HG02759 (cell line): ENCODE data around the gene PTCRA.
A peak's percentile ranks its signal among the peaks of the same experiment; 100 is the strongest.
"Not testable (repeated sequence)": the region's sequence is repeated elsewhere in the genome, so short reads cannot be mapped to it uniquely, and the experiment has no call there.

Experiments used
- ATAC-seq: cut with Tn5 transposase; IDR thresholded peaks from one replicate; pipeline ENCODE4 v1.9.1; 2021; ENCODE audit warnings: mild to moderate bottlenecking, moderate library complexity; ENCODE audit not compliant: unreplicated experiment

Gene PTCRA

GRCh38 chr6:42902429-42903263 lies 13.2 kb upstream of the PTCRA start:
- ATAC-seq, result not testable (repeated sequence)

DNA sequence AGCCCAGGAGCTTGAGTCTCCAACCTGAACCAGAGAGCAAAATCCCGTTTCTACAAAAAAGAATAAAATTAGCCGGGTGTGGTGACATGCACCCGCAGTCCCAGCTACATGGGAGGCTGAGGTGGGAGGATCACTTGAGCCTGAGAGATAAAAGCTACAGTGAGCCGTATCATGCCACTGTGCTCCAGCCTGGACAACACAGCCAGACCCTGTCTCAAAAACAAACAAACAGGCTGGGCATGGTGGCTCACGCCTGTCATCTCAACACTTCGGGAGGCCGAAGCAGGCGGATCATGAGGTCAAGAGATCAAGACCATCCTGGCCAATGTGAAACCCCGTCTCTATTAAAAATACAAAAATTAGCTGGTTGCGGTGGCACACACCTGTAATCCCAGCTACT lies 11.4 kb upstream of the PTCRA start:
- no peak for ATAC-seq

GRCh38 chr6:42907336-42907735 lies 8.5 kb upstream of the PTCRA start:
- ATAC-seq, result no peak

DNA sequence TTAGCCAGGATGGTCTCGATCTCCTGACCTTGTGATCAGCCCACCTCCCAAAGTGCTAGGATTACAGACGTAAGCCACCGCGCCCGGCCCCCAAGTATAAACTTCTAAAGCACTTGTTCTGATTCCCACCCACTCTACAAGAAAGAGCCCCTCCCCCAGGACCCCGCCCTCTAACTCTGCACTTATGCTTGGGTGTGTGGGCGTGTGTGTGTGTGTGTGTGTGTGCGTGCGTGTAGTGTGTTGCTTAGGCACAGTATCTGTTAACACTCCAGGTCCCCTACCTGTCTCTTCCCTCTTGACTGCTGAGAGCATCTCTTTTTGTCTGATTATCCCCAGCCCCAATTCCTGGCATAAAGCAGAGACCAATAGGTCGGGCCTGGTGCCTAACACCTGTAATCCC lies 6.0 kb upstream of the PTCRA start:
- ATAC-seq, result no peak

DNA sequence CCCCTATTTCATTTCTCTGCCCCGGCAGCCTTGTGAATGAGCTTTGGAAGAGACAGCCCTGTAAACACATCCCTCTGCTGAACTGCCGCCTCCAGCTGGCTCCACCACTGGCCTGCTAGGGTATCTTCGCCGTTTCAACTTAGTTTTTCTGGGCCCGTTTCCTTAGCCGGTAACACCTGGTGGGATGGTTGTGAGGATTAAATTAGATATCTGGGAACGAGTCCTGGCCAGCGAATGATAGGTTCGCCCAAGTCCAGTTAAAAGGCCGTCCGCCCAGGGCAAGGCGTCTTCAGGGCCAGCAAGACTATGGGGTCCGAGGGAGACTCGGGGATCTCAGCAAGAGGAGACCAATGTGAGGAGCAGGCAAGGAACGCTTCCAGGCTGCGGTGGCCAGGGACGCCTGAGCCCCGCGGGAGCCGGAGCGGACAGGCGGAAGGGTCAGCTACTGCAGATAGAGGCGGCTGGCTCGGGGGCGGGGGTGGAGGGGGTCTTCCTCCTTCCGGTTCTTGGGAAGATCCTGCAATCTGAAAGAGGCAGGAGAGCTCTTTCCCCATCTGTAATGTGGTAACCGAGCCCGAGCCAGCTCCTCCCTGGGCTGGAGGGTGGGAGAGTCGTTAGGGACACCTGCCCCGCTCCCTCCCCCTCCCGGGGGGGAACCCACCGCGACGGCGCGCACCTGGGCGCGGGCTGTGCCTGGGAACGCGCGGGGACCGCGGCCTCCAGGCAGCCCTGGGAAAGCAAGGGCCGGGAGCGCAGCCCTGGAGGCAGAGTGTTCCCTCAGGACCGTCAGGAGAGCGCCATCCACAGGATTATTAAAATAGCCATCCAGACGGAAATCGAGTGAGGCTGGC lies 4.5 kb upstream of the PTCRA start:
- ATAC-seq, result no peak

- ATAC-seq, result no peak
Observed at GRCh38 chr6:42914546-42914945, 1.3 kb upstream of the PTCRA start.

- no peak for ATAC-seq
Observed at GRCh38 chr6:42916288-42916687, 435 bp downstream of the PTCRA start.

- no peak for ATAC-seq
Observed at GRCh38 chr6:42921801-42922200, 5.9 kb downstream of the PTCRA start.

DNA sequence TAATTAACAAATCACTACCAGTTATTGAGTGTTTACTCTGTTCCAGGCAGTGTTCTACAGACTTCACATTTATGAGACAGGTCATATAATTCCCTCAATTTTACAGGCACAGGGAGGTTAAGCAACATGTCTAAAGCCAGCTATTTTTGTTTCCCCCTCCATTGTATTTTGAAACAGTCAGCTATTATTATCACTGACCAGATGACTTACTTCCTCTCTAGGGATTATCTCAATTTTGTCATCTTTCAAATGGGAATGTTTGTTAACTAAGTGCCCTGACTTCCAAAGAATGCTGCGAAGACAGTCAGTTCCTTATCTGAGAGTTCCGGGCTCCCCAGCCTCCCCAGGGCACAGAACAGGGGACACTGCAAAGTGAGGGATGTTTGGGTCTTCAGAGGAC lies 7.8 kb downstream of the PTCRA start:
- no peak for ATAC-seq

DNA sequence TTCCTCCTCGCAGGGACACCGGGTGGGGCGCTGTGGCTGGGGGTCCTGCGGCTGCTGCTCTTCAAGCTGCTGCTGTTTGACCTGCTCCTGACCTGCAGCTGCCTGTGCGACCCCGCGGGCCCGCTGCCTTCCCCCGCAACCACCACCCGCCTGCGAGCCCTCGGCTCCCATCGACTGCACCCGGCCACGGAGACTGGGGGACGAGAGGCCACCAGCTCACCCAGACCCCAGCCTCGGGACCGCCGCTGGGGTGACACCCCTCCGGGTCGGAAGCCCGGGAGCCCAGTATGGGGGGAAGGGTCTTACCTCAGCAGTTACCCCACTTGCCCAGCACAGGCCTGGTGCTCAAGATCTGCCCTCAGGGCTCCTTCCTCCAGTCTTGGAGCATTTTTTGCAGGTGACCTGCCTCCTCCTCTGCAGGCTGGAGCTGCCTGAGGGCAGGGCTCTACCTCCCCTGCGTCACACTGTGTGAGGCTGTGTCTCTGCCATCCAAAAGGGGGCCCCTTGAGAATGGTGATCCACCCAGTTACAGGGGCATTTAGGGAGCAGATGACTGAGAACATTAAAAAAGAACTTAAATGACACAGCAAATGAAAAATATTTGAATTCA lies 9.5 kb downstream of the PTCRA start:
- ATAC-seq, result no peak

- ATAC-seq, result peak; percentile 81
Observed at GRCh38 chr6:42928986-42929820, 13.3 kb downstream of the PTCRA start, which contains the start of gene CNPY3. TSS of gene CNPY3 (plus strand) at chr6:42929480. CDS start at chr6:42929571, 91 bp downstream.

- ATAC-seq, result peak; percentile 50
Observed at GRCh38 chr6:42929821-42930360, 14.0 kb downstream of the PTCRA start.

- ATAC-seq, result no peak
Observed at GRCh38 chr6:42932412-42932811, 16.6 kb downstream of the PTCRA start.

- no peak for ATAC-seq
Observed at GRCh38 chr6:42933205-42933604, 17.4 kb downstream of the PTCRA start.

DNA sequence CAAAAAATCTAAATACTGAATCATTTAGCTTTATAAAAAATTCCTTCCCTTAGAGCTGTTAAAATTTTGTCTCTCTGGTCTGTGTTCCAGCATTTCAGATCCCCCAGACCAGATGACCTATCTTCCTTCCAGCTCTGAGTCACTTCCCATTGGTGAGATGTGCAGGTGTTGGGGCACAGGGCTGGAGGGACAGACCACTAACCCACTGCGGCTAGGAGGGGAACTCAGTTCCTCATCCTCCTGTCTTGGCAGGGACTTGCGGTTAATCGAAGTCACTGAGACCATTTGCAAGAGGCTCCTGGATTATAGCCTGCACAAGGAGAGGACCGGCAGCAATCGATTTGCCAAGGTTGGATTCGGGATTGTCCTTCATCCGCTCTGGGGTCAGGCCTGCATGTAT lies 19.5 kb downstream of the PTCRA start:
- no peak for ATAC-seq

DNA sequence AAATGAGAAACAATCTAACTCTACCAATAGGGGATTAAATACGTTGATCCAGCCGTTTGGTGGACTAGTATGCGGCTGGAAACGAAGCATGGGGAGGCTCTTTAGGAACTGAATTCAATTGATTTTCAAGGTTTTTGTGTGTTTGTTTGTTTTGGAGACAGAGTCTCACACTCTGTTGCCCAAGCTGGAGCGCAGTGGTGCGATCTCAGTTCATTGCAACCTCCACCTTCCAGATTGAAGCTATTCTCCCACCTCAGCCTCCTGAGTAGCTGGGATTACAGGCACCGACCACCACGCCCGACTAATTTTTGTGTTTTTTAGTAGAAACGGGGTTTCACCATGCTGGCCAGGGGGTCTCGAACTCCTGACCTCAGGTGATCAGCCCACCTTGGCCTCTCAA lies 20.5 kb downstream of the PTCRA start:
- no peak for ATAC-seq

DNA sequence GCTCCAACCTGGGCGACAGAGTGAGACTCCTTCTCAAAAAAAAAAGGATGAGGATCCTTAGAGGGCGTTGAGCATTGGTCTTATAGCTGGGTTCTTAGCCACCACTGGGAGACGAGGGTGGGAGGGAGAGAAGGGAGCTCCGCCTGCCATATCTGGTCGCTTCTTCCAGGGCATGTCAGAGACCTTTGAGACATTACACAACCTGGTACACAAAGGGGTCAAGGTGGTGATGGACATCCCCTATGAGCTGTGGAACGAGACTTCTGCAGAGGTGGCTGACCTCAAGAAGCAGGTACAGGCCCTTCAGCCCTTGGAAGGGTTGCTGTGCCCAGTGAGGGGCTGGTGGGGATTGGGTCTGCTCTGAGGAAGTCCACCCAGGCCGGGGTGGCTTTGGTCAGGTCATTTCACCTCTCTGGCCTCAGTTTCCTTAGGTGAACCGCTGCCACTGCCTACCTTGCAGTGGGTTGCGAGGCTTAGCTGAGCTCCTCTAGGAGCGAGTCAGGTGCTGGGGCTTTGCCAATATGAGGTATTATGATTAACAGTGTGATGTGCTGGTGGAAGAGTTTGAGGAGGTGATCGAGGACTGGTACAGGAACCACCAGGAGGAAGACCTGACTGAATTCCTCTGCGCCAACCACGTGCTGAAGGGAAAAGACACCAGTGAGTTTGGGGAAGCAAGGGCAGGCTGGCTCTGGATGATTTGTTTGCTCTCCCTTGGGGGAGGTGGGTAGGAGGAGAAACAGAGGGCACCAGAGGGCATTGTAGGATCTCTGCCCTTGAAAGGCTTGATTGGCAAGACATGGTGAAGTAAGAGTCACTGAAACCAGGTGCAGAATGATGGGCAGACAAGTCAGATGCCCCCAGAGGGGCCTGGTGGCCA lies 21.9 kb downstream of the PTCRA start:
- no peak for ATAC-seq

- ATAC-seq, result no peak
Observed at GRCh38 chr6:42938428-42938796, 22.6 kb downstream of the PTCRA start.

DNA sequence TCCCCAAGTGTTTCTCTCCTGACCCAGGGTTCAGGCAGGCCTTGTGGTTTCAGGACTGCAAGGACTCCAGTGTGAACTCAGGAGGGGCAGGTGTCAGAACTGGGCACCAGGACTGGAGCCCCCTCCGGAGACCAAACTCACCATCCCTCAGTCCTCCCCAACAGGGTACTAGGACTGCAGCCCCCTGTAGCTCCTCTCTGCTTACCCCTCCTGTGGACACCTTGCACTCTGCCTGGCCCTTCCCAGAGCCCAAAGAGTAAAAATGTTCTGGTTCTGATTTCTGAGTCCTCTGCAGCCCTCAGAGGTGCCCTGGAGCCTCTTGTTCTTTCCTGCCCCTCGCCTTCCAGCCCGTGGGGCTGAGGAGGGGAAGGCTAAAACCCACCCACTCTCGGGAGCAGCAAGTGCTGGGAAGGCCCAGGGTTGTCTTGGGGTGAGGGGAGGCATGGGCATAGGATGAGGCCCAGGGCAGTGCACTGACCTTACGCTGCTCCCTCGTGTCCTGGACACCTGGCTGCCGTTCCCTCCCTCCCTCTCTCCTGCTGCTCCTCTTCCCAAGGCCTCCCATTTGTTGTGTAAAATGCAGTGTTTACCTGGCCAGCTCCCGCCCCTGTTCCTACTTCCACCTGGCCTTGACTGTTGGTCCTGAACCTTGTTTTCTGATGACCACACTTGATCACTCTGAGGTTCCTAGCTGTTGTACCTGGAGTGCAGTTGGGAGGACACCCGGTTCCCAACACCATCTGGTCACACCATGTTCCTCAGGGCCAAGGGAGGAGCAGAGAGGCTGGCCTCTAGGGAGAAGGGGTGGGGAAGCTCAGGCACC lies 23.3 kb downstream of the PTCRA start:
- no peak for ATAC-seq
